DMS 273 treated with DMSO at 0.1 percent for 48 hours (cell line): ENCODE data around the gene ZNF710.

Experiments used
- DNase-seq: peaks from one replicate; lab custom pipeline; 2025; lab: John Stamatoyannopoulos, UW

ZNF710 gene

DNA sequence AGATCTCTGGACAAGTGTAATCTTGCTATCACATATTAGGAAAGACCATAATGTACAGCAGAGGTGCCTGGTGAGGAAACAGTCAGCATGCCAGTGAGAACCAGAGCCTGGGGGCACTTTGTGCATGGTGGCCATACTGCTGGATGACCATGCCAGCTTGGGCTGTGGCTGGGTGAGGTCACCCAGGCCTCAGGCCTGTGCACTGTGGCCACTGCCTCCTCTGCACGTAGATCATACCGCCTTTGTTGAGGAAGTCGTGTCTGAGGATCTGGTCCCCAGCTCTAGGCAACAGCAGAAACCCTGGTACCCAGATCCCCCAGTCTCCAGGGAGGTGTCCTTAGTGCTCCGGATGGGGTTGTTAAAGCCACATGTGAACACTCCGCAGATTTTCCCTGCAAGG is 38.9 kb downstream of the ZNF710 start:
- no peak for DNase-seq

DNA sequence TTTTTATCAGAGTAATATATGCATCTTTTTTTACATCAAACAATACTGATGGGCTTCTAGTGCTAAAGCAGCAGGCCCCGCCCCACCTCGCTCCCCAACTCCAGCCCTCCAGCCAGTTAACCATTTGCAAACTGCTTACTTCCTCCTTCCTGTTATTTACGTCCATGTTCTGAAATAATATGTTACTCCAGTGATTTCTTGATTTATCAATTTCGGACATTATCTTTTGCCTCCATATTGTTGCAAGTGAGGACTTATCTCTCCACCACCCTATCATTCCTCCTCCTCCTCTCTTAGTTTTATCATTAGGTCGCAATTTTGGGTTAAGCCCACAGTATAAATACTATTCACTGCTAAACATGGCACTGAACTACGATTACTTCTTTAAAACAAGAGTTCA is 39.5 kb downstream of the ZNF710 start:
- no peak for DNase-seq

GRCh38 chr15:90042356-90042755 is 41.2 kb downstream of the ZNF710 start:
- no peak for DNase-seq

- DNase-seq, result no peak
These were observed 41.8 kb downstream of the ZNF710 start for GRCh38 chr15:90042766-90043529.

DNA sequence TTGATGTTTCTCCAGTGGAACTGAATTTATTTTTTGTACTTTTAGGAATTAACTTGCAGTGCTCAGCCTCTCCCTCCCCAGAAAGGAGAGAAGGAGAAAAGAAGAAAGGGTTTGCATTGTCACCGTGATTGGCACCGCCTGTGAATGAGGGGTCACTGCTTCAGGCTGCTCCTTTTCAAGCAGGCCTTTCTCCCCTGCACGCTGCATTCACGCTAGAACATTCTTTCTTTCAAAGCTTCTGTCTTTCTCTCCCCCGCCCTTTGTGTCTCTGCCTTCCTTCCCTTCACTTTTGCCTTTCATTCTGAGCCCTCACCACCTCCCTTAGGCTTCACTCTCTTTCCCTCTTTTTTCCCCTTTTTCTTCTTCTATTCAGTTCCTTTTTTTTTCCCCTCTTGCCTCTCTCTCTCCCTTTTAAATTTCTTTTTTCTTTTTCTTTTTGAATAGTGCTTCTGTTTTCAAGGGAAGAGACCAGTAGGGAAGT is 42.4 kb downstream of the ZNF710 start:
- no peak for DNase-seq

GRCh38 chr15:90044191-90044590 is 43.1 kb downstream of the ZNF710 start:
- no peak for DNase-seq

DNA sequence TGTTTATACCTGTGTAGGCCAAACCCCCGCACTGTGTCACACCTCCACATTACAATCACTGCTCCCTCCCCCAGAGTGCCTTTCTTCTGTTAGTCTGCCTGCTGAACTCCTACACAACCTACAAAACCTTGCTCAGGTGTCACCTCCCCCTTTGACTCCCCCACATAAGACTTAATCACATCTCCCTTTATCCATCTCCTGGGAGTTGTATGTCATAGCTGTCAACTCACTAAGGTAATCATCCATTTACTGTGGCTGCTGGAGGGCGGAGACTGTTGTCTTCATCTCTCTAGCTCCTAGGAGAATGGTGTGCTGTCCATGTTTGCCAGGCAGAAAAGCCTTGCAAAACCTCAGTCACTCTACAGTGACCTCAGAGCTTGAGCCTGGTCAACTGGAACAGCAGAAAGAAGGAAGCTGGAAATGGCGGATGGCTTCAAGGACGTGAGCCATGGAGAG is 43.8 kb downstream of the ZNF710 start:
- no peak for DNase-seq

DNA sequence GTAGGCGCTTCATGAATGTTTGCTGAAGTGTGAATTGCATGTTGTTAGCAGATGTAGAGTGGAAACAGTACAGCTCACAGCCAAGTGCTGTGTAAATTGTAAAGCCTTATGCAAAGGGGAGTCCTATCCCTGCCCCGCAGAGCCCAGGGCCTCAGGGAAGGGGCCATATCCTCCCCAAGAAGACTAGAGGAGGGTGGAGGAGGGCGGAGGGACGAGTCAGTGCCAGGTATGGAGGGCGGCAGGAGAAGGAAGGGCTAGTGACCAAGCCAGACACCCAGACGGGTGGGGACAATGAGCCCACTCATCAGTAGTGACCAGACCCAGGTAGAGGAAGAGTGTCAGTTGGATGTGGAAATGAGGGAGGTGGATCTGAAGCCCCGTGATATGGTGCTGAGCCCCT is 45.2 kb downstream of the ZNF710 start:
- DNase-seq, result no peak

DNA sequence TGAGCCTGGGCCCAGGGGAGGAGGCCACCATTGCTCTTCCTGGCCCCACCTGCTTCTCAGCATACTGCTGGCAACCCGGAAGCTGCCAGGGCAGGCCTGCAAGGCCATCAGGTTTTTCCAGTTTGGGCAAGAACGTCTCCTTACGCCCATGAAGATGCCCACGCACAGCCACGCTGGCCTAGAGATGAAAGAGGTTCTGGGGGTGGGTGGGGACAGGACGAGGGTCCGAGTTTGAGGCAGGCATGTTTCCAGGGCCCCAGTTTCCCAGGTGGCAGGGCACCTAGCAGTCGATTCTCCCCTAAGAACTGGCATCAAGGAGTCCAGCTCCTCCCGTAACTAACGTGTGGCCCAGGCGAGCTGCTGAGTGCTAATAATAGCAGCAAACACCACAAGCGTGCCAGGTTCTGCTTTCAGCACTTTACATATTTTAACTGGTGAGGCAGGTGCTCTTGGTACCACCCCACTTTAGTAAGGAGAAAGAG is 45.8 kb downstream of the ZNF710 start:
- DNase-seq, result no peak

DNA sequence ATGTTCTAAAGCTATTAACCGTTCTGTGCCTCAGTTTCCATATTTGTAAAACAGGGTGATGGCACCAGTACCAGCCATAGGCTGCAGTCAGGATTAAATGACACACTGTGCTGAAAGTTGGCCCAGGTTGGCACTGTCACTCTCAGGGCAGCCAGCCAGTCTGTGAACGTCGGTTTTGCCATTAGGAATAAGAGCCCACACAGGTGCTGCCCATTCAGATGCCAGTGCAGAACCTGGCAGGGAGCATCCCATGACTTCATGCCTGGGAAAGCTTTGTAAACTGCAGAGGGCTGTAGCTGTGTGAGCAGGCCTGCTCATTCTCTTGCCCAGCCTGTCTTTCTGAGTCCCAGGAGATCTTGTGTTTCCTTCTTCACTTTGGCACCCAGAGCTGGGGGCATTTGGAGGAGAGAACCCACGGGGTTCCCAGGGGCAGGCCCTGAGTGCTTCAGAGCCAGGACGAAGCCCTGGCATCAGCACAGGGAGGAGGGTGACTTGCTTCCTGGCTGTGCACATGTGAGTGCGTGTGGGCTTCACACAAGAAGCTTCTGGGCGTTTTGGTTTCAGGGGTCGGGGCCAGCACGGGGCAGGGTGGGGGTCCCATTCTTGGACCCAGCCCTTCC is 46.9 kb downstream of the ZNF710 start:
- no peak for DNase-seq

DNA sequence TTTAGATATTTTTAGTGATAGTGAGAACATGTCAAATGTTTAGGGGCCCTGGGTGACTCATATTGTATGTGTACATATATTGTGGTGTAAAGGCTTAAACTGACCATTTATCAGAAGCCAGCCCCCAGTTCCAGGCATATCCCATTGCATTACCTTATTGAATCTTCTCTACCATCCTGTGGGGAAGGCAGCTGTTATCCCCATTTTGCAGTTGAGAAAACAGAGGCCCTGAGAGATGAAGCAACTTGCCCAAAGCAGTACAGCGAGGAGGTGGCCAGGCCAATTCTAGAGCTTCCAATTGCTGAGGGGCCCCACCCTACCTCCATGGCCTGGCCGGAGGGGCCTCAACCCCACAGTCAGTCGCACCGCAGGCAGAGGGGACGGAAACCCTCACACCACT is 47.9 kb downstream of the ZNF710 start:
- DNase-seq, result no peak

DNA sequence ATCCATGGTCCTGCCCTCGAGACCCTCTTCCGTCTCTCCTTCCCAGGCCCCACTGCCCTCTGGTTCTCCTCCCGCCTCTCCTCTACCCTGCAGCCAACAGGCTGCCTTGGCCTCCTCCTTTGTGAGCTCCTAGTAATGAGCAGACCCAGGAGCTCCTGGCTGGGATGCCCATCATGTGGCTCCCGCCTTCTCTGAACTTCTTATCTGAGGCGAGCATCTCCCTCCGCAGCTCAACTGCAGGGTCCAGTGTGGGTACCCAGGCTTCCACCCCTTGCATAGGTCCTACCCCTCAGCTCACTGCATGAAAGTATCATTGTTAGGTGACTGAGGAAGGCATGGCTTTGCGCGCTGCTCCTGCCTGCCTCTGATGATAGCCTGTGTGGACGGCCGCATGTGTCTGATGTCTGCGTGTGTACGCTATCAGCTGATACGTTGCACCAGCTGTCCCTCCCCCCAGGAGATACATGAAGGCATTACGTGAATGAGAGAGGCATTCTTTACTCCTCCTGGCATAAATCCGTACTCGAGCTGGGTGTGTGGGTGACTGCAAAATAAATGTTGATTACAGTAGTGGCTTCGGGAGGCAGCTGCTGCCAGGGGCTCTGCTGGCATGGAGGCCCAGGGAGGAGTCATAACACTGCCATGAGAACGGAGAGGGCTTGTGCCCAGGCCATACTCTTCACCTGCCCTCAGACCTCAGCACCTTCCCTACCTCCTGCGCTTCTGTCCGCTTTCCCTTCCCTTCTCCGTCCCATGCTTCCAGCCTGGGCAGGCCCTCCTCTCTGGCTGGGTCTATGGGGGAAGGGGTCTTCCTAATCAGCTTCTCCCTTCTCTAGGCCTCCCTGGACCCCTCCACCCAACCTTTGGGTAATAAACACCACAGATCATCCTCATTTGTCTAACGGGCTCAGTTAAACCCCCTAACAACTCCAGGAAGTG is 48.8 kb downstream of the ZNF710 start:
- no peak for DNase-seq

DNA sequence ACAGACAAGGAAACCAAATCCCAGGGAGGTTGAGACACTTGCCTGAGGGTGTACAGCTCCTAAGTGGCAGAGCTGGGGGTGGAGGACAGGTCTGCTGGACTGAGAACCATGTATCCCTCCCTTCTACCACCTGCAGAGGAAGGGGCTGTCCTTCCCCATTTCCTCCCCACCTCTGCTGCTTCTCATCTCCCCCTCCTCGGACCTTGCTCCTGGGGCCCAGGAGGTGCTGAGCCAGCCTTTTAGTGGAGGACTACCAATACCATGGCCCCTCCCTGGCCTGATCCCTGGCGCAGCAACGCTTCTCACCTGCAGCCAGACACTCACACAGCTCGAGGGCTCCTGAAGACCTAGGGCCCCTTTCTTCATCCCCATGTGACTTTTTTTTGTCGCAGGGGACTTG is 50.8 kb downstream of the ZNF710 start:
- DNase-seq, result no peak

DNA sequence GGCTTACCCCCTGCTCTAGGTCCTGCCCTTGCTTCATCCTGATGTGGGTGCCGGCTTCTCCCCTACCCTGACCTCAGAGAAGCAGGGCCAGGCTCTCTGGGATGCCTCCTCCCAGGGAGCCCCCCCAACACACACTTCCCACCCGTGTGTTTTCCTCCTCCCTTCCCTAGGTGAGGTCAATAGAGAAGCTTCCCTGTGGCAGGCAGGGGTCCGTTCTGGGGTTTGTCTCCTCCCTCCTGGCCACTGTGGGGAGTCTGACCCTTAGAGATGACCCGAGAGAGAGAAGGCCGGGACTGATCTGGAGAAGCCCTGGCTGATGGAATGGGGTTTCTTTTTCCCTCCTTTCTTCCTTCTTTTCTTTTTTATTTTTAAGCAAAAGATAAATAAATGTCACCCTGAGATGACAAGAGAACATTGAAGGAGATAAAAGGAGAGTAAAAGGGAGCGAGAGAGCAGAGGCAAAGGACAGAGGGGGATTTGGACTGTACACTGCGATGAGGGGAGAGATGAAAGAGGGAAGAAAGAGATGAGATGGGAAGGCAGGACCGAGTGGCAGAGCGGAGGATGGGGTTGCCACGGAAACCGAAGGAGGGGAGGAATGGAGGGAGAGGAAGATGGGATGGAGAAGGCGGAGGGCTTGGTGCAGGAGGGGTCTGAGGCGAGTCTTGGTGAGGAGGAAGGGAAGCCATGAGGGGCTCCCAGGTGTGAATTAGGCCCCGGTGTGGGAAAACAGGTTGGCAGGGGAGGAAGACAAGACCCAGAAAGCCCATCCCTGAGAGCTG is 52.8 kb downstream of the ZNF710 start:
- DNase-seq, result no peak

DNA sequence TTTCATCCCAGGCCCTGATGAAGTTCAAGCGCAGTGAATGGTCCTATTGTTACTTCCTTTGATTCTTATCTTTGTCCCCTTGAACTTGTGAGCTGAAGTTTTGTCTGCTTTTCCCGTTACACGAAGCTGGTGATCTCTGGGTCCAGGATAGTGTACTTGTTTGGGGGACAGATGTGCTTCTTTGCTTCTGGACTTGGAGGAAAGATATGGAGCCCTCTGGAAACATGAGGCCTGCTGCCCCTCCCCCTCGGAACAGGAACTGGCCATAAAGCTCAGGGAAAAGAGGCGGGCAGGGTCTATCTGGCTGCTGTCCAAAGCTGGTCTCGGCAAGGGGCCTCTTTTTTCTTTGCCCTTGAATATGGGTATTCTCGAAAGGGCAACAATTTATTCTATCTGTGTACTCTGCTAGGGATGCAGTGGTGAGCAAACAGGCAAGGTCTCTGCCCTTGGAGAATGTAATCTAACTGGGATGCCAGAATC is 53.5 kb downstream of the ZNF710 start:
- DNase-seq, result no peak

- DNase-seq, result no peak
These were observed 54.1 kb downstream of the ZNF710 start for GRCh38 chr15:90055182-90055581.

- DNase-seq, result no peak
These were observed 55.4 kb downstream of the ZNF710 start for GRCh38 chr15:90056529-90056928.

DNA sequence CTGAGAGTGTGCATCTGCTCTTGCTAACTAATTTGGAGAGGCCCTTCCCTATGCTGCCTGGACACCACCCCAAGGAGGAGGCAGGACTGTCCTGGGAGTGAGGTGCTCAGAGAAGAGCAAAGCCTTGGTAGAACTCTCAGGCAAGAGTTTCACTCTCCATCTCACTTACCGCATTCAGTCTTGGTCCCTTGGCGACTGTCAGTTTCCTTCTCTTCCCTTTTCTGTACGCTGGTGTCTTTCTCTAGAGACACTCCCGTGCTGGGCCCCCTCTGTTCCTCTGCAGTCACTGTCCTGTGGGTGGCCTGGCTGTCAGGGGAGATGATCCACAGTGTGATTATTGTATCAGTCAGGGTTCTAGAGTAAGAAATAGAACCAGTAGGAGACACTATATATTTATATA is 57.2 kb downstream of the ZNF710 start:
- DNase-seq, result no peak

- no peak for DNase-seq
These were observed 57.7 kb downstream of the ZNF710 start for GRCh38 chr15:90058775-90059174.

GRCh38 chr15:90059208-90059985 is 58.3 kb downstream of the ZNF710 start:
- no peak for DNase-seq

GRCh38 chr15:90060797-90061196 is 59.7 kb downstream of the ZNF710 start:
- DNase-seq, result no peak
